ENCODE data around the gene SNX24.

Gene SNX24

GRCh38 chr5:122864400-122864799, 19.0 kb downstream of the SNX24 start:
- no peak for TF ChIP-seq CTCF (IDR thresholded peaks at IDR 0.05; ENCODE audit: low read depth, low read length, missing control alignments)
- no peak overlapping the region for H3K4me3 ChIP-seq (replicated peaks; ENCODE audit: low read depth, low read length)
- no peak for DNase-seq (ENCODE audit: extremely low read depth, low read depth)

DNA sequence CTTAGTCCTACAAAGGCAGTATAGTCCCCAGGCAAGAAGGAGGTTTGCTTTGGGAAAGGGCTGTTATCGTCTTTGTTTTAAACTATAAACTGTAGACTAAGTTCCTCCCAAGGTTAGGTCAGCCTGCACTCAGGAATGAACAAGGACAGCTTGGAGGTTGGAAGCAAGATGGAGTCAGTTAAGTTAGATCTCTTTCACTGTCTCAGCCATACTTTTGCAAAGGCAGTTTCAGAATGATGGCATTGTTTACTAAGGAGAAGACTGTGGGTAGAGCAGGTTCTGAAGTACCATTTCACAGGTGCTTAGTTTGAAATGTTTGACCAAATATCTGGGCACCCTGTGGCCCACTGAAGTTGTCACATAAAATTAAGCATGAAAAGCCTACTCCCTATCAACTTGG, 19.4 kb downstream of the SNX24 start:
- no peak overlapping the region for H3K4me3 ChIP-seq (replicated peaks; ENCODE audit: low read depth, low read length)
- DNase-seq (ENCODE audit: extremely low read depth, low read depth): no peak
- no peak for TF ChIP-seq CTCF (IDR thresholded peaks at IDR 0.05; ENCODE audit: low read depth, low read length, missing control alignments)

- peak; percentile 40 for DNase-seq (ENCODE audit: extremely low read depth, low read depth)
These were observed 24.9 kb downstream of the SNX24 start for GRCh38 chr5:122870219-122870856.

GRCh38 chr5:122871661-122872060, 26.2 kb downstream of the SNX24 start:
- no peak for DNase-seq (ENCODE audit: extremely low read depth, low read depth)
- H3K4me3 ChIP-seq (replicated peaks; ENCODE audit: low read depth, low read length): no peak overlapping the region
- no peak for TF ChIP-seq CTCF (IDR thresholded peaks at IDR 0.05; ENCODE audit: low read depth, low read length, missing control alignments)

More at GRCh38 chr5:122870219-122870856, 24.9 kb downstream of the SNX24 start:
- H3K4me3 ChIP-seq (replicated peaks; ENCODE audit: low read depth, low read length): no peak overlapping the region
- no peak for TF ChIP-seq CTCF (IDR thresholded peaks at IDR 0.05; ENCODE audit: low read depth, low read length, missing control alignments)

DNA sequence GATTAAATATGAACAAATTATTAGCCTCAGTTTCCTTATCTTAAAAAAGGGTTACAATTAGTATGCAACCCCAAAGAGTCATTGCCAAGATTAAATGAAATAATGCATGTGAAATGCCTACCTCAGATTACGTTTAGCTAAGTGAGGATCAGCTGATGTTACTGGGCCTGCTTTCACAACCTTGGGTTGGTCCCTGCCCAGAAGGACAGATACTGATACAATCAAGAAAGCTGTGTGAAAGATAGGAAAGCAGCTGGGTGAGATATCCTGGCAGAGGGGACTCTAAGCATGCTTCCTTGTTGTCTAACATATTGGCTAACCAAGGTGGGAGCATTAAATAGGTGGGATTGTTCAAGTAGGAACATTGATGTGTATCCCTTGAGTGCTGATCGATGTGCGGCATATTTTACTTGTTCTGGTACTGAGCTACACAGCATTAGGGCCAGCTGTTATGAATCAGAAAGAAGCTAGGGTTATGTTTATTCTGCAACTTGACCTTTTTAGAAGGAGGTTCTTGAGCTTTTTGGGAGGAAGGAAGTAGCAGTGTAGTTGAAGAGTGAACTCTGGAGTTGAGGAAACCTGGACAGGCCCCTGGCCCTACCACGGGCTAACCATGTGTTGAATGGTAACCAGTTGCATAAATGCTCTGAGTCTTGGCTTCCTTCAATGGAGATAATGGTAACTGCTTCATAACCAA, 28.9 kb downstream of the SNX24 start:
- H3K4me3 ChIP-seq (replicated peaks; ENCODE audit: low read depth, low read length): no peak overlapping the region
- no peak for DNase-seq (ENCODE audit: extremely low read depth, low read depth)
- TF ChIP-seq CTCF (IDR thresholded peaks at IDR 0.05; ENCODE audit: low read depth, low read length, missing control alignments): no peak

GRCh38 chr5:122877518-122877917, 32.1 kb downstream of the SNX24 start:
- H3K4me3 ChIP-seq (replicated peaks; ENCODE audit: low read depth, low read length): no peak overlapping the region
- DNase-seq (ENCODE audit: extremely low read depth, low read depth): no peak
- no peak for TF ChIP-seq CTCF (IDR thresholded peaks at IDR 0.05; ENCODE audit: low read depth, low read length, missing control alignments)

Measured in HFF-Myc (cell line).